Measurements from ENCODE around the gene FRY.

DNA sequence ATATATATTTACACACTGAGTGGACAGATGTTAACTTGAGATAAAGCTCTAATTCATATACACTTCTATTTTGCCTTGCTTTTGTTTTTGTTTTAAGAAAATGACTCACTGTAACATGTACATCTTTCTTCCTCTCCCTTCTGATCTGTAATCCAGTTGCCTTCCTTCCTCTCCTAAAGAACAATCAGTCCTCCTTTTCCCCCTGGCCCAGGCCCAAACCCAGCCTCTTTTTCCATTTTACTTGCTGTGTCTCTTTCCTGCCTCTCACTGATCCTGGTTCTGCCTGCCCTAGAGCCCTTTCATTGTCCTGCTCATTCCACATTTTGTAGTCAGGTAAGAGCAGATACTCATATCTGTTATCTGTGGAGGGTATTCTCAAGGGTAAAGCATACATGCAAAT lies 232.8 kb downstream of the FRY start:
- TF ChIP-seq FOXM1 (IDR thresholded peaks at IDR 0.05; ENCODE audit: borderline replicate concordance) (no peak), BHLHE40 (IDR thresholded peaks at IDR 0.05; ENCODE audit: borderline replicate concordance) (no peak), SP1 (IDR thresholded peaks at IDR 0.05) (no peak), FOXA1 (IDR thresholded peaks at IDR 0.05) (no peak), ELF4 (IDR thresholded peaks at IDR 0.05) (no peak), FOXK2 (IDR thresholded peaks at IDR 0.05) (no peak), ARNT (IDR thresholded peaks at IDR 0.05) (no peak), NFRKB (IDR thresholded peaks at IDR 0.05) (no peak), CTBP1 (IDR thresholded peaks at IDR 0.05; ENCODE audit: borderline replicate concordance) (no peak), TARDBP (IDR thresholded peaks at IDR 0.05) (no peak), SUZ12 (IDR thresholded peaks at IDR 0.05) (no peak)
